OCI-LY3 (cell line): Measurements from ENCODE around the gene EEF1B2.
"Not testable (repeated sequence)": the region's sequence is repeated elsewhere in the genome, so short reads cannot be mapped to it uniquely, and the experiment has no call there.

Source experiments
- H2AFZ ChIP-seq: fragments of 200-600, 300-600 bp; shearing (Covaris generic); 2 replicates; pipeline ENCODE4 v1.6.0; 2014; ENCODE audit warnings: antibody characterized with exemption, low read depth, low read length
- H3K27ac ChIP-seq: fragments of 200-600, 300-600 bp; sonication (generic); 2 replicates; pipeline ENCODE4 v1.5.1; 2014; ENCODE audit warnings: mild to moderate bottlenecking, low read length, moderate library complexity, mixed read lengths
- H3K27me3 ChIP-seq: fragments of 200-600, 300-600 bp; sonication (generic); 2 replicates; pipeline ENCODE4 v1.6.1; 2014; ENCODE audit warnings: low read depth, low read length, mixed read lengths
- H3K36me3 ChIP-seq: fragments of 200-600, 300-600 bp; sonication (generic); replicated peaks from 2 replicates; pipeline ENCODE3; 2014; ENCODE audit warnings: low read depth, low read length, mixed read lengths
- H3K4me1 ChIP-seq: fragments of 300-600, 200-600 bp; sonication (generic); 2 replicates; pipeline ENCODE4 v1.6.1; 2014; ENCODE audit warnings: low read length, mixed read lengths
- H3K4me2 ChIP-seq: fragments of 200-600, 300-600 bp; sonication (generic); 2 replicates; pipeline ENCODE4 v1.6.1; 2014; ENCODE audit warnings: low read length, mixed read lengths
- H3K4me3 ChIP-seq: fragments of 300-600, 200-600 bp; sonication (generic); 2 replicates; pipeline ENCODE4 v1.5.1; 2014; ENCODE audit warnings: antibody characterized with exemption, mild to moderate bottlenecking, low read length, moderate library complexity
- H3K79me2 ChIP-seq: fragments of 300-600, 200-600 bp; shearing (Covaris generic); 2 replicates; pipeline ENCODE4 v1.6.1; 2014; ENCODE audit warnings: mild to moderate bottlenecking, low read length, mixed read lengths
- H3K9ac ChIP-seq: fragments of 300-600, 200-600 bp; shearing (Covaris generic); 2 replicates; pipeline ENCODE4 v1.6.0; 2014; ENCODE audit warnings: mild to moderate bottlenecking, low read length, moderate library complexity
- H3K9me3 ChIP-seq: fragments of 200-600, 300-600 bp; shearing (Covaris generic); 2 replicates; pipeline ENCODE4 v1.6.1; 2014; ENCODE audit warnings: low read length, mixed read lengths; ENCODE audit not compliant: insufficient read depth
- H4K20me1 ChIP-seq: fragments of 200-600, 300-600 bp; sonication (generic); 2 replicates; pipeline ENCODE4 v1.6.1; 2016; ENCODE audit warnings: low read length, mixed read lengths; ENCODE audit not compliant: insufficient read depth
- EZH2phosphoT487 ChIP-seq: fragments of 200-600 bp; shearing (Covaris generic); IDR thresholded peaks from 2 replicates; pipeline ENCODE4 v1.6.1; 2018; ENCODE audit warnings: antibody characterized with exemption, mixed run types, low read depth
- TF ChIP-seq, protein P1 (sequence below): fragments of 200-600, 300-600 bp; sonication (generic); IDR thresholded peaks from 2 replicates; pipeline ENCODE4 v1.5.1; 2014; ENCODE audit warnings: antibody characterized with exemption, low read length, low read depth

EEF1B2 gene

DNA sequence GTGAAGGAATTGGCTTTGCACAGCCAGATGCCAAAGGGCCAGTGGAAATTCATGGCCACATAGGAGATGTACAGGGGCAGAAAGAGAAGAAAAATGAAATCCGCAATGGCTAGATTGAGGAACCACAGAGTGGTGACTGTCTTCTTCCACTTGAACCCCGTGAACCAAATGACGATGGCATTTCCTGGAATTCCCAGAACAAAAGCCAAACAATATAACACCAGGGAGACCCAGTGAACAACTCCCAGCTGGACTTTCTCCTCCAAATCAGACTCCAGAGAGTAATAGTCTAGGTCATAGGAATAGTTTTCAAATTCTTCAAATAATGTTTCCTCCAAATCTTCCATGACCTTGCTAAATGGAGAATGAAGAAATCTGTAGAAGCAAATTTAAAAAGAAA is 17.2 kb downstream of the EEF1B2 start:
- no peaks in the 10 kb centered on the region for H3K9me3 ChIP-seq
- no peak overlapping the region for H2AFZ ChIP-seq
- no peak overlapping the region for H3K4me2 ChIP-seq
- H3K4me3 ChIP-seq = no peak overlapping the region
- H3K27me3 ChIP-seq = no peaks in the 10 kb centered on the region
- H3K36me3 ChIP-seq = no peaks in the 10 kb centered on the region
- TF ChIP-seq, protein P1, sequence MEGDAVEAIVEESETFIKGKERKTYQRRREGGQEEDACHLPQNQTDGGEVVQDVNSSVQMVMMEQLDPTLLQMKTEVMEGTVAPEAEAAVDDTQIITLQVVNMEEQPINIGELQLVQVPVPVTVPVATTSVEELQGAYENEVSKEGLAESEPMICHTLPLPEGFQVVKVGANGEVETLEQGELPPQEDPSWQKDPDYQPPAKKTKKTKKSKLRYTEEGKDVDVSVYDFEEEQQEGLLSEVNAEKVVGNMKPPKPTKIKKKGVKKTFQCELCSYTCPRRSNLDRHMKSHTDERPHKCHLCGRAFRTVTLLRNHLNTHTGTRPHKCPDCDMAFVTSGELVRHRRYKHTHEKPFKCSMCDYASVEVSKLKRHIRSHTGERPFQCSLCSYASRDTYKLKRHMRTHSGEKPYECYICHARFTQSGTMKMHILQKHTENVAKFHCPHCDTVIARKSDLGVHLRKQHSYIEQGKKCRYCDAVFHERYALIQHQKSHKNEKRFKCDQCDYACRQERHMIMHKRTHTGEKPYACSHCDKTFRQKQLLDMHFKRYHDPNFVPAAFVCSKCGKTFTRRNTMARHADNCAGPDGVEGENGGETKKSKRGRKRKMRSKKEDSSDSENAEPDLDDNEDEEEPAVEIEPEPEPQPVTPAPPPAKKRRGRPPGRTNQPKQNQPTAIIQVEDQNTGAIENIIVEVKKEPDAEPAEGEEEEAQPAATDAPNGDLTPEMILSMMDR = no peak
- no peak for TF ChIP-seq EZH2phosphoT487
- H3K79me2 ChIP-seq = no peaks in the 10 kb centered on the region
- H4K20me1 ChIP-seq = no peaks in the 10 kb centered on the region
- no peaks in the 10 kb centered on the region for H3K4me1 ChIP-seq
- no peak overlapping the region for H3K9ac ChIP-seq
- H3K27ac ChIP-seq = no peak overlapping the region

DNA sequence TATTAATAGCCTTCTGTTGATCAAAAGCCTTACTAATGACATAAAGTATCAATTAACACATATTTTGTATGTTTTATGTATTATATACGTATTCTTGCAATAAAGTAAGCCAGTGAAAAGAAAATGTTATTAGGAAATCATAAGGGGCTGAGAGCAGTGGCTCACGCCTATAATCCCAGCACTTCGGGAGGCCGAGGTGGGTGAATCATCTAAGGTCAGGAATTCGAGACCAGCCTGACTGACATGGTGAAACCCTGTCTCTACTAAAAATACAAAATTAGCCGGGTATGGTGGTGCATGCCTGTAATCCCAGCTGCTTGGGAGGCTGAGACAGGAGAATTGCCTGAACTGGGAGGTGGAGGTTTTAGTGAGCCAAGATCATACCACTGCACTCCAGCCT is 21.8 kb downstream of the EEF1B2 start:
- not testable (repeated sequence) for H2AFZ ChIP-seq, H3K4me1 ChIP-seq, H3K4me2 ChIP-seq

GRCh38 chr2:206189691-206190090 is 30.0 kb downstream of the EEF1B2 start:
- H2AFZ ChIP-seq = no peak overlapping the region

More for the DNA sequence above, 21.8 kb downstream of the EEF1B2 start:
- H3K36me3 ChIP-seq, H3K27ac ChIP-seq, H3K27me3 ChIP-seq, H3K9me3 ChIP-seq, H3K79me2 ChIP-seq, H3K4me3 ChIP-seq, H3K9ac ChIP-seq, H4K20me1 ChIP-seq: not testable (repeated sequence)

GRCh38 chr2:206190111-206190510 is 30.4 kb downstream of the EEF1B2 start:
- TF ChIP-seq EZH2phosphoT487 = no peak
- TF ChIP-seq, protein P1 = no peak
- peaks cover 10% of the 10 kb centered on the region for H3K4me1 ChIP-seq
- H2AFZ ChIP-seq = no peak overlapping the region
- no peaks in the 10 kb centered on the region for H3K79me2 ChIP-seq
- H3K9me3 ChIP-seq = no peaks in the 10 kb centered on the region
- H3K4me3 ChIP-seq = no peak overlapping the region
- H3K9ac ChIP-seq = no peak overlapping the region
- no peaks in the 10 kb centered on the region for H4K20me1 ChIP-seq
- H3K36me3 ChIP-seq = no peaks in the 10 kb centered on the region
- no peak overlapping the region for H3K4me2 ChIP-seq
- H3K27ac ChIP-seq = no peak overlapping the region
- H3K27me3 ChIP-seq = no peaks in the 10 kb centered on the region

More at GRCh38 chr2:206189691-206190090, 30.0 kb downstream of the EEF1B2 start:
- H3K27me3 ChIP-seq = no peaks in the 10 kb centered on the region
- H3K4me1 ChIP-seq = peaks cover 10% of the 10 kb centered on the region
- H3K79me2 ChIP-seq = no peaks in the 10 kb centered on the region
- no peak overlapping the region for H3K9ac ChIP-seq
- H3K36me3 ChIP-seq = no peaks in the 10 kb centered on the region
- no peaks in the 10 kb centered on the region for H3K9me3 ChIP-seq
- no peak overlapping the region for H3K4me2 ChIP-seq
- no peak for TF ChIP-seq EZH2phosphoT487
- TF ChIP-seq, protein P1 = no peak
- H4K20me1 ChIP-seq = no peaks in the 10 kb centered on the region
- no peak overlapping the region for H3K4me3 ChIP-seq
- no peak overlapping the region for H3K27ac ChIP-seq

GRCh38 chr2:206190689-206191088 is 31.0 kb downstream of the EEF1B2 start:
- no peak for TF ChIP-seq EZH2phosphoT487
- TF ChIP-seq, protein P1 = no peak
- Histone ChIP-seq H3K36me3 (no peaks in the 10 kb centered on the region), H2AFZ (no peak overlapping the region), H3K4me2 (no peak overlapping the region), H3K27me3 (no peaks in the 10 kb centered on the region), H3K4me1 (peaks cover 10% of the 10 kb centered on the region), H4K20me1 (no peaks in the 10 kb centered on the region), H3K27ac (no peak overlapping the region), H3K9ac (no peak overlapping the region), H3K4me3 (no peak overlapping the region), H3K9me3 (no peaks in the 10 kb centered on the region), H3K79me2 (no peaks in the 10 kb centered on the region)
